ENCODE measurements around the gene OR5AU1.
"Not testable (repeated sequence)": the region's sequence is repeated elsewhere in the genome, so short reads cannot be mapped to it uniquely, and the experiment has no call there.

OR5AU1 gene

GRCh38 chr14:21169573-21169972, 13.7 kb upstream of the OR5AU1 start:
- DNase-seq = no peak

GRCh38 chr14:21168055-21168454, 12.2 kb upstream of the OR5AU1 start:
- DNase-seq = no peak

- not testable (repeated sequence) for DNase-seq
These were observed 9.8 kb upstream of the OR5AU1 start for GRCh38 chr14:21165670-21166069.

GRCh38 chr14:21165002-21165605, 9.2 kb upstream of the OR5AU1 start:
- DNase-seq = not testable (repeated sequence)

GRCh38 chr14:21163871-21164291, 8.0 kb upstream of the OR5AU1 start:
- no peak for DNase-seq

- DNase-seq = no peak
These were observed 6.2 kb upstream of the OR5AU1 start for GRCh38 chr14:21162081-21162480.

- no peak for DNase-seq
These were observed 4.3 kb upstream of the OR5AU1 start for GRCh38 chr14:21160061-21160610.

- not testable (repeated sequence) for DNase-seq
These were observed 2.3 kb upstream of the OR5AU1 start for GRCh38 chr14:21158175-21158574.

GRCh38 chr14:21149641-21150367, 6.1 kb downstream of the OR5AU1 start:
- no peak for DNase-seq

- no peak for DNase-seq
These were observed 10.4 kb downstream of the OR5AU1 start for GRCh38 chr14:21145437-21145836.

- DNase-seq = no peak
These were observed 13.5 kb downstream of the OR5AU1 start for GRCh38 chr14:21142357-21142756.

- DNase-seq = peak in 1 of 2 donors; percentile 23
These were observed 19.8 kb downstream of the OR5AU1 start for GRCh38 chr14:21136024-21136423.

GRCh38 chr14:21133901-21134300, 22.0 kb downstream of the OR5AU1 start:
- no peak for DNase-seq

GRCh38 chr14:21123429-21123828, 32.4 kb downstream of the OR5AU1 start:
- DNase-seq = no peak

GRCh38 chr14:21121122-21121521, 34.7 kb downstream of the OR5AU1 start:
- no peak for DNase-seq

GRCh38 chr14:21120686-21121085, 35.2 kb downstream of the OR5AU1 start:
- DNase-seq = no peak

- no peak for DNase-seq
These were observed 36.9 kb downstream of the OR5AU1 start for GRCh38 chr14:21118933-21119332.

- DNase-seq = no peak
These were observed 42.5 kb downstream of the OR5AU1 start for GRCh38 chr14:21113369-21113768.

GRCh38 chr14:21112255-21112654, 43.6 kb downstream of the OR5AU1 start:
- DNase-seq = no peak

GRCh38 chr14:21109377-21110138, 46.3 kb downstream of the OR5AU1 start:
- DNase-seq = no peak

GRCh38 chr14:21108791-21109190, 47.1 kb downstream of the OR5AU1 start:
- no peak for DNase-seq

- no peak for DNase-seq
These were observed 48.5 kb downstream of the OR5AU1 start for GRCh38 chr14:21107283-21107800.
